Stomach (tissue), 9 donors: Measurements from ENCODE around the gene RAD54L2. TPM values are rescaled to one million over a fixed set of nuclear protein-coding genes. Genes with fewer than 3 reads are reported as not detected.

Experiments
- DNase-seq, 2 donors: peaks; one replicate each; pipeline versions ENCODE4 v3.0.0 to v3.0.0-alpha.2; 2013 to 2019
- H3K27ac ChIP-seq, 5 donors: fragments of 200-600 bp in 4 of 5; sonication (generic) in 4 of 5; one replicate each; pipeline ENCODE4 v1.5.1; 2013 to 2019; ENCODE audit warnings: mild to moderate bottlenecking in 1 of 5, moderate library complexity in 1 of 5
- H3K27me3 ChIP-seq, 3 donors: fragments of 200-600 bp; sonication (generic); one replicate each; pipeline ENCODE4 v1.5.1; 2017 to 2019; ENCODE audit warnings: mixed run types in 1 of 3
- H3K36me3 ChIP-seq, 4 donors: fragments of 200-600 bp; sonication (generic); 1 replicate in 3 of 4; 2 replicates in 1 of 4; pipeline ENCODE4 v1.5.1; 2016 to 2019
- H3K4me1 ChIP-seq, 4 donors: fragments of 200-600 bp; sonication (generic); one replicate each; pipeline ENCODE4 v1.5.1; 2016 to 2019
- H3K4me3 ChIP-seq, 4 donors: fragments of 200-600 bp; sonication (generic) in 3 of 4; one replicate each; pipeline ENCODE4 v1.5.1; 2016 to 2019; ENCODE audit warnings: mild to moderate bottlenecking in 1 of 4
- H3K9me3 ChIP-seq, 4 donors: fragments of 200-600 bp; sonication (generic); one replicate each; pipeline ENCODE4 v1.5.1; 2016 to 2019
- EP300 ChIP-seq: sonication (generic); formaldehyde crosslinking; IDR thresholded peaks from one replicate; pipeline ENCODE4 v1.6.1; 2017; ENCODE audit warnings: antibody characterized with exemption
- POLR2A ChIP-seq, 4 donors: fragments of 450-650 bp; IDR thresholded peaks; one replicate each; pipeline ENCODE4 v1.6.1; 2016; ENCODE audit warnings: antibody characterized with exemption in 4 of 4, control low read depth in 2 of 4, mild to moderate bottlenecking in 1 of 4, moderate library complexity in 1 of 4
- POLR2AphosphoS5 ChIP-seq, 3 donors: sonication (generic); formaldehyde crosslinking; IDR thresholded peaks; one replicate each; pipeline ENCODE4 v1.6.1; 2016; ENCODE audit warnings: antibody characterized with exemption in 3 of 3
- WGBS, 5 donors: extraction: QIAGEN DNeasy Blood & Tissue Kit in 3 of 5; methylation state at CpG; one replicate each; pipeline versions ENCODE4 v1.1.5 to v1.1.7; 2013 to 2018; 5-methylcytosine and 5-hydroxymethylcytosine counted together
- intact Hi-C: fragments of 100-400 bp; cut with DNase I; formaldehyde crosslinking; loops from one replicate; pipeline ENCODE4 v1.15.1; 2023; ENCODE audit warnings: low total_unique reads
- polyA plus RNA-seq, 3 donors: library from polyadenylated mRNA; stranded (reverse); fragments of 200-250 nt; gene quantifications; one replicate each; pipeline ENCODE4 v1.2.3, GENCODE V29; 2013
- total RNA-seq, 5 donors: library from RNA; depleted of rRNA; stranded (reverse); fragments of >200 nt; gene quantifications; one replicate each; pipeline versions ENCODE4 v1.1.0 to v1.2.3, GENCODE V29; 2014 to 2016
- TF ChIP-seq, protein P1 (sequence below), 7 experiments: fragments of 450-650 bp in 4 of 7; fragments of 200-600 bp in 3 of 7; sonication (generic) in 3 of 7; IDR thresholded peaks; one replicate each; pipeline ENCODE4 v1.5.1; 2016 to 2019; ENCODE audit warnings: antibody characterized with exemption in 7 of 7, control low read depth in 2 of 7, mild to moderate bottlenecking in 1 of 7
- donor health status: healthy with polysubstance abuse.
- donor health status: Bipolar disorder and iron deficiency.
- donor health status: healthy.

RAD54L2 gene
- total and polyA plus RNA-seq, 8 donors: 1.5 to 46.0 (median 10.7) TPM

DNA sequence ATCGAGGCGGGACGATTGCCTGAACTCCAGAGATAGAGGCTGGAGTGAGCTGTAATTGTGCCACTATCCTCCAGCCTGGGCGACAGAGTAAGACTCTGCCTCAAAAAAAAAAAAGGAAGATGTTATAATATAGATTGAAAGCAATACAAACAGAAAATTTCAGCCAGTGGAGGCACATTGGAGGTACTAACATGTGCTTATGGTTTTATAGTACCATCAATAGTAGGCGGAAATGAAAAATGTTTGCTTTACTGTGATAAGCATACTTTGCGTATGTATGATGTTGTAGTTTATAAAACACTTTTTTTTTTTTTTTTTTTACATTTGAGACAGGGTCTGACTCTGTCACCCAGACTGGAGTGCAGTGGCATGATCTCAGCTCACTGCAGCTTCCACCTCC is 8.8 kb downstream of the RAD54L2 start:
- intact Hi-C loops: no loop called here
- no peak for DNase-seq

DNA sequence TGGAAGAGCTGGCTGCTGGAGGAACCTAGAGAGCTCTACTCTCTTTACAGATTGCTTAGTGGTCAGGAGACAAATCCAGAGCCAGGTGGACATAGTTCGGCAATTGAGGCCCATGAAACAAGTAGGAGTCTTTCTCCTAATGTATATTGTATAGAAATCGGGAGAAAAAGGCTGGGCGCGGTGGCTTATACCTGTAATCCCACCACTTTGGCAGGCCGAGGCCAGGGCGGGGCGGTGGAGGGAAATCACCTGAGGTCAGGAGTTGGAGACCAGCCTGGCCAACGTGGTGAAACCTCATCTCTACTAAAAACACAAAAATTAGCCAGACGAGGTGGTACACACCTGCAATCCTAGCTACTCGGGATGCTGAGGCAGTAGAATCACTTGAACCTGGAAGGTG is 10.8 kb downstream of the RAD54L2 start:
- Histone ChIP-seq H3K27ac (no peak overlapping the region), H3K9me3 (no peaks in the 10 kb centered on the region), H3K36me3 (peaks cover 4 to 94% (median 83%) of the 10 kb centered on the region in 4 donors), H3K4me3 (no peak overlapping the region), H3K4me1 (peaks cover 0 to 15% (median 0%) of the 10 kb centered on the region in 4 donors), H3K27me3 (no peaks in the 10 kb centered on the region)
- TF ChIP-seq POLR2AphosphoS5 (IDR thresholded peaks at IDR 0.05): no peak
- TF ChIP-seq EP300: no peak
- TF ChIP-seq, protein P1, sequence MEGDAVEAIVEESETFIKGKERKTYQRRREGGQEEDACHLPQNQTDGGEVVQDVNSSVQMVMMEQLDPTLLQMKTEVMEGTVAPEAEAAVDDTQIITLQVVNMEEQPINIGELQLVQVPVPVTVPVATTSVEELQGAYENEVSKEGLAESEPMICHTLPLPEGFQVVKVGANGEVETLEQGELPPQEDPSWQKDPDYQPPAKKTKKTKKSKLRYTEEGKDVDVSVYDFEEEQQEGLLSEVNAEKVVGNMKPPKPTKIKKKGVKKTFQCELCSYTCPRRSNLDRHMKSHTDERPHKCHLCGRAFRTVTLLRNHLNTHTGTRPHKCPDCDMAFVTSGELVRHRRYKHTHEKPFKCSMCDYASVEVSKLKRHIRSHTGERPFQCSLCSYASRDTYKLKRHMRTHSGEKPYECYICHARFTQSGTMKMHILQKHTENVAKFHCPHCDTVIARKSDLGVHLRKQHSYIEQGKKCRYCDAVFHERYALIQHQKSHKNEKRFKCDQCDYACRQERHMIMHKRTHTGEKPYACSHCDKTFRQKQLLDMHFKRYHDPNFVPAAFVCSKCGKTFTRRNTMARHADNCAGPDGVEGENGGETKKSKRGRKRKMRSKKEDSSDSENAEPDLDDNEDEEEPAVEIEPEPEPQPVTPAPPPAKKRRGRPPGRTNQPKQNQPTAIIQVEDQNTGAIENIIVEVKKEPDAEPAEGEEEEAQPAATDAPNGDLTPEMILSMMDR (IDR thresholded peaks at IDR 0.05): no peak
- no peak for TF ChIP-seq POLR2A (IDR thresholded peaks at IDR 0.05)
- WGBS, 5 donors: 87 to 91% (median 90%) methylated on average over 10 of the region's 10 CpGs
- intact Hi-C loops: no loop called here
- no peak for DNase-seq

More for the DNA sequence above, 8.8 kb downstream of the RAD54L2 start:
- peaks cover 0 to 24% (median 8%) of the 10 kb centered on the region in 4 donors for H3K4me1 ChIP-seq
- TF ChIP-seq, protein P1 (IDR thresholded peaks at IDR 0.05): no peak
- no peak for TF ChIP-seq POLR2A (IDR thresholded peaks at IDR 0.05)
- TF ChIP-seq POLR2AphosphoS5 (IDR thresholded peaks at IDR 0.05): no peak
- no peak for TF ChIP-seq EP300
- no peaks in the 10 kb centered on the region for H3K27me3 ChIP-seq
- H3K36me3 ChIP-seq: peaks cover 0 to 93% (median 78%) of the 10 kb centered on the region in 4 donors
- 72 to 89% (median 77%) methylated on average over 6 of the region's 6 CpGs for WGBS, 5 donors
- H3K4me3 ChIP-seq: no peak overlapping the region
- no peaks in the 10 kb centered on the region for H3K9me3 ChIP-seq
- H3K27ac ChIP-seq: no peak overlapping the region

DNA sequence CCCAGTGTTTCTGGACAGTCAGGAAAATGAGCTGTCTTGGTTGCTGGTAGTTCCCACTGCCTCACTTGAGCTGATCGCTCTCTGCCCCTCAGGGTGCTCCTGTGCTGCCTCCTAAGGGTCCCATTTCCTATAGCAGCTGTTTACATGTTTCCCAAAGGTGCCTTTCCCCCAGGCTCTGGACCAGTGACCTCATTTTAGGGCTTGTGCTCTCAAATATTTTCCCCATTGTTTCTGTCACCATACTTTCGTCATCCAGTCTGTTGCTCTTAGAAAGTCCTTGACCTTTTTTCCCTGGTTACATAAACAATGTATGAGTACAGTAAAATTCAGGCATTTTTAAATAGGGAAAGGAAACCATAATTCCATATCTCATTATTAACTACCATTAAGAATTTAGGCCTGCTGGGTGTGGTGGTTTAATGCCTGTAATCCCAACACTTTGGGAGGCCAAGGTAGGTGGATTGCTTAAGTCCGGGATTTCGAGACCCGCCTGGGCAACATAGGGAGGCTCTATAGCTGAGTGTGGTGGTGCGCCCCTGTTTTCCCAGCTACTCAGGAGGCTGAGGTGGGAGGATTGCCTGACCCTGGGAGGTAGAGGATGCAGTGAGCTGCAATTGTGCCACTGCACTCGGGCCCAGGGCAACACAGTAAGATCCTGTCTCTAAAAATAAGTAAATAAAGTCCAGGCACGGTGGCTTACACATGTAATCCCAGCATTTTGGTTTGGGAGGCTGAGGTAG is 11.7 kb downstream of the RAD54L2 start:
- intact Hi-C loops: no loop called here
- Histone ChIP-seq H3K27me3 (no peaks in the 10 kb centered on the region), H3K9me3 (no peaks in the 10 kb centered on the region), H3K4me1 (peaks cover 0 to 10% (median 0%) of the 10 kb centered on the region in 4 donors), H3K36me3 (peaks cover 4 to 94% (median 84%) of the 10 kb centered on the region in 4 donors), H3K4me3 (no peak overlapping the region), H3K27ac (no peak overlapping the region)
- 91 to 97% (median 94%) methylated on average over 8 of the region's 8 CpGs for WGBS, 5 donors
- TF ChIP-seq POLR2AphosphoS5 (IDR thresholded peaks at IDR 0.05): no peak
- no peak for TF ChIP-seq POLR2A (IDR thresholded peaks at IDR 0.05)
- TF ChIP-seq EP300: no peak
- TF ChIP-seq, protein P1 (IDR thresholded peaks at IDR 0.05): no peak
- DNase-seq: no peak

DNA sequence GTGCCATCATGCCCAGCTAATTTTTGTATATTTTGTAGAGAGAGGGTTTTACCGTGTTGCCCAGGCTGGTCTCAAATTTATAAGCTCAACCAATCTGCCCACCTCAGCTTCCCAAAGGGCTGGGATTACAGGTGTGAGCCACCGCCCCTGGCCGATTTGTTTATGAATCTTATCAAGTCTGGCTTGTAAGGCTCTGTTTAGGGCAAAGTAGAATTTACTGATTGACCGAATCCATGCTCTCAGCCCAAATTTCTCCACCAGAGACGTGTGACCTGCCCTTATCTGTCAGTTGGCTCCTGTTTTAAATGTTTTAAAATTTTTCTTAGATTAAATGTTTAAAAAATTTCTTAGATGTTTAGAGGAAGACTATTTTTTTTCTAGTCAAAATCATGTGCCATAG is 19.5 kb downstream of the RAD54L2 start:
- intact Hi-C loops: no loop called here
- Histone ChIP-seq H3K4me1 (peaks cover 0 to 20% (median 12%) of the 10 kb centered on the region in 4 donors), H3K36me3 (peaks cover 3 to 47% (median 36%) of the 10 kb centered on the region in 4 donors), H3K4me3 (no peak overlapping the region), H3K27me3 (no peaks in the 10 kb centered on the region), H3K9me3 (no peaks in the 10 kb centered on the region), H3K27ac (no peak overlapping the region)
- no peak for DNase-seq
- 62 to 73% (median 69%) methylated on average over 5 of the region's 5 CpGs for WGBS, 5 donors
- no peak for TF ChIP-seq POLR2AphosphoS5 (IDR thresholded peaks at IDR 0.05)
- TF ChIP-seq, protein P1 (IDR thresholded peaks at IDR 0.05): no peak
- TF ChIP-seq POLR2A (IDR thresholded peaks at IDR 0.05): no peak
- TF ChIP-seq EP300: no peak
